Smooth muscle cell (in vitro differentiated cells): Measurements from ENCODE around the gene LSAMP. TPM values are rescaled to one million over a fixed set of nuclear protein-coding genes. Genes with fewer than 3 reads are reported as not detected.

Experiments
- DNase-seq: peaks from one replicate; lab custom pipeline; 2025; ENCODE audit not compliant: unreplicated experiment; lab: John Stamatoyannopoulos, UW
- H2AFZ ChIP-seq: fragments of 200-600 bp; sonication (generic); 2 replicates; pipeline ENCODE4 v1.6.0; 2016; ENCODE audit warnings: antibody characterized with exemption, low read depth, mild to moderate bottlenecking
- H3F3A ChIP-seq: fragments of 200-600 bp; sonication (generic); 2 replicates; pipeline ENCODE4 v1.6.0; 2017; ENCODE audit warnings: antibody characterized with exemption, low read depth
- H3K27ac ChIP-seq: fragments of 200-600 bp; sonication (generic); 2 replicates; pipeline ENCODE4 v1.5.1; 2016; ENCODE audit warnings: low read depth, mild to moderate bottlenecking
- H3K27me3 ChIP-seq: fragments of 200-600 bp; sonication (generic); 2 replicates; pipeline ENCODE4 v1.6.1; 2016; ENCODE audit warnings: low read depth, mild to moderate bottlenecking
- H3K36me3 ChIP-seq: fragments of 200-600 bp; sonication (generic); 2 replicates; pipeline ENCODE4 v1.5.1; 2016; ENCODE audit warnings: low read depth
- H3K4me1 ChIP-seq: fragments of 200-600 bp; sonication (generic); 2 replicates; pipeline ENCODE4 v1.5.1; 2016; ENCODE audit warnings: low read depth
- H3K4me2 ChIP-seq: fragments of 200-600 bp; sonication (generic); 2 replicates; pipeline ENCODE4 v1.6.0; 2016; ENCODE audit warnings: mild to moderate bottlenecking
- H3K4me3 ChIP-seq: fragments of 200-600 bp; sonication (generic); 2 replicates; pipeline ENCODE4 v1.5.1; 2016; ENCODE audit warnings: mild to moderate bottlenecking
- H3K79me2 ChIP-seq: fragments of 200-600 bp; sonication (generic); 2 replicates; pipeline ENCODE4 v1.6.0; 2016; ENCODE audit warnings: low read depth, mild to moderate bottlenecking
- H3K9ac ChIP-seq: fragments of 200-600 bp; sonication (generic); 2 replicates; pipeline ENCODE4 v1.6.0; 2016; ENCODE audit warnings: low read depth
- H3K9me3 ChIP-seq: fragments of 200-600 bp; sonication (generic); replicated peaks from 2 replicates; pipeline ENCODE4 v1.5.1; 2016; ENCODE audit warnings: low read depth
- H4K20me1 ChIP-seq: fragments of 200-600 bp; sonication (generic); 2 replicates; pipeline ENCODE4 v1.6.0; 2016; ENCODE audit warnings: low read depth
- WGBS: methylation state at CpG from one replicate; pipeline ENCODE4 v1.1.7; 2016; ENCODE audit warnings: low lambda C conversion rate; 5-methylcytosine and 5-hydroxymethylcytosine counted together
- polyA plus RNA-seq: library from polyadenylated mRNA; unstranded; fragments of >200 nt; fragmentation: Nextera tagmentation; extraction: Ambion mirVana; gene quantifications from 2 replicates; pipeline ENCODE4 v1.2.1, GENCODE V29; 2016
- total RNA-seq: library from RNA; depleted of rRNA; stranded (reverse); fragments of >200 nt; gene quantifications from 2 replicates; pipeline ENCODE4 v1.2.3, GENCODE V29; 2014
- TF ChIP-seq, protein P1 (sequence below): fragments of 200-600 bp; sonication (generic); IDR thresholded peaks from 2 replicates; pipeline ENCODE4 v1.5.1; 2017; ENCODE audit warnings: borderline replicate concordance, mild to moderate bottlenecking, antibody characterized with exemption; ENCODE audit not compliant: insufficient read depth, poor library complexity, severe bottlenecking

The LSAMP gene
- total and polyA plus RNA-seq, 2 experiments from 2014 or later: 11.2 to 13.6 TPM

DNA sequence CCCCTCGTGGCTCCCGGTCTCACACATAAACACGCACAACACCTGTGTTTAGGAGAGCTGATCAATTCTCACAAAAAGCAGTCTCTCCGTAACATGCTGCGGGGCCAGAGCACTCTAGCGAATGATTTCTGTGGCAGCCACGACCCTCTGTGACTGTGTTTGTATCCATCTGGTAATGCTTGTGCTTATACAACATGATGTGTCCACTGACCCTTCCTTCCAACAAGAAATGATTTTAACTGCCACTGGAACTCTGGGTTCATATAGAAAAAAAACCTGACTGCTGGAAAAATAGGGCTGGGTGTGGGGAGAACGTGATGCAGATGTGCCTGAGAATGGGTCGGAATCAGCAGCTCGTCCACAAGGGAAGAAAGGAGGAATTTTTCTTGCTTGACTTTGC, 411.8 kb downstream of the LSAMP start:
- no peaks in the 10 kb centered on the region for H3F3A ChIP-seq
- TF ChIP-seq, protein P1, sequence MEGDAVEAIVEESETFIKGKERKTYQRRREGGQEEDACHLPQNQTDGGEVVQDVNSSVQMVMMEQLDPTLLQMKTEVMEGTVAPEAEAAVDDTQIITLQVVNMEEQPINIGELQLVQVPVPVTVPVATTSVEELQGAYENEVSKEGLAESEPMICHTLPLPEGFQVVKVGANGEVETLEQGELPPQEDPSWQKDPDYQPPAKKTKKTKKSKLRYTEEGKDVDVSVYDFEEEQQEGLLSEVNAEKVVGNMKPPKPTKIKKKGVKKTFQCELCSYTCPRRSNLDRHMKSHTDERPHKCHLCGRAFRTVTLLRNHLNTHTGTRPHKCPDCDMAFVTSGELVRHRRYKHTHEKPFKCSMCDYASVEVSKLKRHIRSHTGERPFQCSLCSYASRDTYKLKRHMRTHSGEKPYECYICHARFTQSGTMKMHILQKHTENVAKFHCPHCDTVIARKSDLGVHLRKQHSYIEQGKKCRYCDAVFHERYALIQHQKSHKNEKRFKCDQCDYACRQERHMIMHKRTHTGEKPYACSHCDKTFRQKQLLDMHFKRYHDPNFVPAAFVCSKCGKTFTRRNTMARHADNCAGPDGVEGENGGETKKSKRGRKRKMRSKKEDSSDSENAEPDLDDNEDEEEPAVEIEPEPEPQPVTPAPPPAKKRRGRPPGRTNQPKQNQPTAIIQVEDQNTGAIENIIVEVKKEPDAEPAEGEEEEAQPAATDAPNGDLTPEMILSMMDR: no peak
- H4K20me1 ChIP-seq: no peaks in the 10 kb centered on the region
- no peaks in the 10 kb centered on the region for H3K36me3 ChIP-seq
- DNase-seq: no peak
- no peak overlapping the region for H3K9ac ChIP-seq
- no peaks in the 10 kb centered on the region for H3K4me1 ChIP-seq
- no peak overlapping the region for H3K4me3 ChIP-seq
- no peak overlapping the region for H3K27ac ChIP-seq
- H2AFZ ChIP-seq: no peak overlapping the region
- no peaks in the 10 kb centered on the region for H3K27me3 ChIP-seq
- H3K4me2 ChIP-seq: no peak overlapping the region
- WGBS: 93% methylated on average over 10 of the region's 10 CpGs
- H3K9me3 ChIP-seq: no peaks in the 10 kb centered on the region
- no peaks in the 10 kb centered on the region for H3K79me2 ChIP-seq

DNA sequence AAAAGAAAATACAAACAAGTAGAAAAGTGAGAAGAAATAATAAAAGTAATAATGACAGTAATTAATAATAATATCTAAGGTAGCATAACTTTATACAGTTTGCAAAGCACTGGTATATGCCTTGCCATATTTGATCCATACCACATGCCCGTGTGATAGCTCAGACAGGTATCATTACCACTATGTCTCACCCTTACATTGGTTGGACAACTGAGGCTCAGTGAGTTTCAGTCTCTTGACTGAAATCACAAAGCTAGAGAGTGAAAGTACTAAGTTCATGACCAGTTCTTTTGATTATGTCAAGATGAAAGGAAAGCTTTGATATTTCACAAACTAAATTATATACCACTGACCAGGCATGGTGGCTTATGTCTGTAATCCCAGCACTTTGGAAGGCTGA, 413.1 kb downstream of the LSAMP start:
- no peaks in the 10 kb centered on the region for H3K9me3 ChIP-seq
- no peaks in the 10 kb centered on the region for H3K79me2 ChIP-seq
- H3K27ac ChIP-seq: no peak overlapping the region
- TF ChIP-seq, protein P1: no peak
- no peaks in the 10 kb centered on the region for H3K36me3 ChIP-seq
- no peak for DNase-seq
- WGBS: 92% methylated on average over 1 of the region's 1 CpG
- H2AFZ ChIP-seq: no peak overlapping the region
- no peaks in the 10 kb centered on the region for H3F3A ChIP-seq
- H4K20me1 ChIP-seq: no peaks in the 10 kb centered on the region
- no peaks in the 10 kb centered on the region for H3K27me3 ChIP-seq
- H3K4me3 ChIP-seq: no peak overlapping the region
- H3K4me2 ChIP-seq: no peak overlapping the region
- no peak overlapping the region for H3K9ac ChIP-seq
- no peaks in the 10 kb centered on the region for H3K4me1 ChIP-seq

DNA sequence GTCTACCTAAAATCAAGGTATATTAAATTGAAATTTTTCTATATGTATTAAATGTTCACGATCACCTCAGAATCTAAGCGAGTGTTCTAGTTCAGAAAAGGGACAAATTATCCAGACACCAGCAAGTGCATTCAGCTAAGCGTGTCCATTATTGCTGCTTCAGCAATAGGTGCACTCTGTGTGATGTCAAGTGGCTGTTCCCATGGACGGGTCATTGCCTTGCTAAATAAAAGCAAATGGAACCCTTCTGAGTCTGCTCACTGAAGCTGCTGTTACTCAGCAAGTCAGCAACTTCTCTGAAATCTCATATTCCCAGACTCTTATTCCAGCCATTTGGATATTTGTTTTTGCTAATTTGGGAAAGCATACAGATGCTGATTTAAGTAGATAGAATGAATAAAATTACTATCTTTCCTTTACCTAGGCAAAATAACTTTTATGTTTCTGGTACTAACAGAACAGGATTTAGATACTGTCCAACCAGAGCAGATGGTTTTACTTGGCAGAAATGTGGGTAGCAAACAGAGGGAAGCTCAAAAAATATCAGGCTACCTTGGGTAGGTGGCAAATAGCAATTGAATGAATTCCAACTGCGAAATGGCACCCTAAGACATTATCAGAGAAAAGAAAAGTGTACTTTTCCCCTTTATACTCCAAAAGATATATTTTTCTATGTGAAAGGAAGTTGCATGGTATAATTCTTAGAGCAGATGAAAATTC, 415.0 kb downstream of the LSAMP start:
- no peak overlapping the region for H3K27ac ChIP-seq
- no peaks in the 10 kb centered on the region for H3F3A ChIP-seq
- no peaks in the 10 kb centered on the region for H3K27me3 ChIP-seq
- H3K4me1 ChIP-seq: no peaks in the 10 kb centered on the region
- H3K9me3 ChIP-seq: no peaks in the 10 kb centered on the region
- no peak overlapping the region for H3K4me3 ChIP-seq
- no peaks in the 10 kb centered on the region for H3K36me3 ChIP-seq
- no peak overlapping the region for H3K9ac ChIP-seq
- no peak overlapping the region for H2AFZ ChIP-seq
- TF ChIP-seq, protein P1: no peak
- WGBS: 87% methylated on average over 5 of the region's 5 CpGs
- no peak overlapping the region for H3K4me2 ChIP-seq
- H4K20me1 ChIP-seq: no peaks in the 10 kb centered on the region
- no peaks in the 10 kb centered on the region for H3K79me2 ChIP-seq
- DNase-seq: no peak

DNA sequence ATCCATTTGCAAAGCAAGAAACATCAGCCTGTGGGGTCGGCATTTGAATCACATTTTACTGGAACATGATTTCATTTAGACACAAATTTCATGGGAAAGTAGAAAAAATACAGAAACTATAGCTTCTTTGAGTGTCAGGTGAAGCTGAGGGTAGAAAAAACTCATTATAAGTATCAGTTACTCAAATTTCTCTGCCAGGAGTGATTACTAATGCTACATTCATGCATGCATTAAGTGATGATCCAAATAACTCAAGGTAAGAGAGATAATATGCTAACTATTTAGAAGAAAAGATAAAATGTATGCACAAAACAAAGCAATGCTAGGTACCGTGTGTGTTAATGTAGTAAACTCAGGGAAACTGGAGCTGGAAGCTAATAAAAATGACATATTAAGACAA, 416.0 kb downstream of the LSAMP start:
- Histone ChIP-seq H3K27me3 (no peaks in the 10 kb centered on the region), H3K79me2 (no peaks in the 10 kb centered on the region), H3K9me3 (no peaks in the 10 kb centered on the region), H3K36me3 (no peaks in the 10 kb centered on the region), H3K4me1 (no peaks in the 10 kb centered on the region), H3F3A (no peaks in the 10 kb centered on the region), H3K4me2 (no peak overlapping the region), H2AFZ (no peak overlapping the region), H3K9ac (no peak overlapping the region), H3K4me3 (no peak overlapping the region), H4K20me1 (no peaks in the 10 kb centered on the region), H3K27ac (no peak overlapping the region)
- no peak for DNase-seq
- 82% methylated on average over 2 of the region's 2 CpGs for WGBS
- TF ChIP-seq, protein P1: no peak
